ENCODE measurements around the gene PARD6G.

The PARD6G gene

DNA sequence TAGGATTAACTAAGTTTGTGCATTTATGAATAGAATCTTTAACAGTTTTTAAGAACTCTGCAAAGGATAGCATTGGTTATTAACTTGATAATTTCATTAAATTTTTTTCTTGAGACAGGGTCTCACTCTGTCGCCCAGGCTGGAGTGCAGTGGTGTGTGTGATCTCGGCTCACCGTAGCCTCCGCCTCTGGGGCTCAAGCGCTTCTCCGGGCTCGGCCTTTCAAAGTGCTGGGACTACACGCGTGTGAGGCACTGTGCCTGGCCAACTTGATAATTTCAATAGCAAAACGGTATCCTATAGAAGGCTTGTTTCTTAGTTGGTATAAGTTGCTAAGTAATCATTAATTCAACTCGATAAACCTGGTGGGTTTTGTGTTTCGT, 100.3 kb downstream of the PARD6G start:
- Histone ChIP-seq H3K4me3 (no peak overlapping the region), H3K9ac (ENCODE audit: insufficient read length) (no peak overlapping the region), H3K27ac (no peak overlapping the region), H3K9me3 (ENCODE audit: low read depth, low read length) (no peaks in the 10 kb centered on the region), H3K36me3 (ENCODE audit: insufficient read depth, low read length) (peaks cover 5% of the 10 kb centered on the region; the same call in 1 of the 2 replicates)
- DNase-seq (ENCODE audit: low read depth, low spot score), result no peak
- TF ChIP-seq FOXP2 (optimal IDR thresholded peaks at IDR 0.05; ENCODE audit: control extremely low read depth, extremely low read length, insufficient read depth) (no peak), EZH2 (IDR thresholded peaks at IDR 0.05) (no peak), POLR2AphosphoS5 (IDR thresholded peaks at IDR 0.05; ENCODE audit: borderline replicate concordance, low read depth, low read length) (no peak)

GRCh38 chr18:80145196-80145804, 102.0 kb downstream of the PARD6G start:
- Histone ChIP-seq H3K4me3 (no peak overlapping the region), H3K36me3 (ENCODE audit: insufficient read depth, low read length) (peaks cover 5% of the 10 kb centered on the region; the same call in 1 of the 2 replicates), H3K9ac (ENCODE audit: insufficient read length) (no peak overlapping the region), H3K27ac (no peak overlapping the region), H3K9me3 (ENCODE audit: low read depth, low read length) (no peaks in the 10 kb centered on the region)
- no peak for DNase-seq (ENCODE audit: low read depth, low spot score)
- TF ChIP-seq FOXP2 (optimal IDR thresholded peaks at IDR 0.05; ENCODE audit: control extremely low read depth, extremely low read length, insufficient read depth), result no peak
- TF ChIP-seq POLR2AphosphoS5 (IDR thresholded peaks at IDR 0.05; ENCODE audit: borderline replicate concordance, low read depth, low read length), result no peak
- TF ChIP-seq EZH2 (IDR thresholded peaks at IDR 0.05), result no peak

GRCh38 chr18:80143881-80144280, 103.4 kb downstream of the PARD6G start:
- no peak for DNase-seq (ENCODE audit: low read depth, low spot score)
- Histone ChIP-seq H3K9ac (ENCODE audit: insufficient read length) (no peak overlapping the region), H3K36me3 (ENCODE audit: insufficient read depth, low read length) (peaks cover 17% of the 10 kb centered on the region; the same call in 1 of the 2 replicates), H3K9me3 (ENCODE audit: low read depth, low read length) (no peaks in the 10 kb centered on the region), H3K4me3 (no peak overlapping the region), H3K27ac (no peak overlapping the region)
- no peak for TF ChIP-seq POLR2AphosphoS5 (IDR thresholded peaks at IDR 0.05; ENCODE audit: borderline replicate concordance, low read depth, low read length)
- no peak for TF ChIP-seq EZH2 (IDR thresholded peaks at IDR 0.05)
- TF ChIP-seq FOXP2 (optimal IDR thresholded peaks at IDR 0.05; ENCODE audit: control extremely low read depth, extremely low read length, insufficient read depth), result no peak

DNA sequence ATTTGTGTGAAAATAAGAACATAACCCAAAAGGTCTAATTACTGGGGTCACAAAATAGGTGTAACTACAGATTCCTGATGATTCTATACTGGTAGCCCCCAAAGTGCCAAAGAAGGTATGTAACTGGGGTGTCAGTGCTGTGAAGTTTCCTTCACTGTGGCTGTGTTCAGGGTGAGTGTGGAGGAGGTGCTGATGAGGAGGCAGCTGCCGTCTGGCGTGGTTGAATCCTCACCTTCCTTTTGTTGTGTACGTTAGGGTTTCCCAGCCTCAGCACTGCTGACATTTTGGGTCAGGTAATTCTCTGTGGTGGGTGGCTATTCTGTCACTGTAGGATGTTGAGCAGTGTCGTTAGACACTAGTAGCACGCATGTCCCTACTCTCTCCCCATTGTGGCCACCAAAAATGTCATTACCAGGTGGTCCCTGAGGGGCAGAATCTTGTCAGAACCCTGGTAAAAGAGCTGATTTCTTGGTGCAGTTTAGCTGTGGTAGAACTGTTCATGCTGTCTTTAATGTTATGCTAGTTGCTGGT, 106.8 kb downstream of the PARD6G start:
- H3K4me3 ChIP-seq, result no peak overlapping the region
- H3K36me3 ChIP-seq (ENCODE audit: insufficient read depth, low read length), result peaks cover 45% of the 10 kb centered on the region
- no peak for TF ChIP-seq POLR2AphosphoS5 (IDR thresholded peaks at IDR 0.05; ENCODE audit: borderline replicate concordance, low read depth, low read length)
- no peak for TF ChIP-seq FOXP2 (optimal IDR thresholded peaks at IDR 0.05; ENCODE audit: control extremely low read depth, extremely low read length, insufficient read depth)
- no peak overlapping the region for H3K9ac ChIP-seq (ENCODE audit: insufficient read length)
- no peak for DNase-seq (ENCODE audit: low read depth, low spot score)
- no peaks in the 10 kb centered on the region for H3K9me3 ChIP-seq (ENCODE audit: low read depth, low read length)
- H3K27ac ChIP-seq, result no peak overlapping the region

- Histone ChIP-seq H3K9me3 (ENCODE audit: low read depth, low read length) (no peaks in the 10 kb centered on the region), H3K4me3 (no peak overlapping the region), H3K27ac (no peak overlapping the region), H3K36me3 (ENCODE audit: insufficient read depth, low read length) (peaks cover 70% of the 10 kb centered on the region), H3K9ac (ENCODE audit: insufficient read length) (no peak overlapping the region)
- no peak for DNase-seq (ENCODE audit: low read depth, low spot score)
- TF ChIP-seq POLR2AphosphoS5 (IDR thresholded peaks at IDR 0.05; ENCODE audit: borderline replicate concordance, low read depth, low read length) (no peak), EZH2 (IDR thresholded peaks at IDR 0.05) (no peak), FOXP2 (optimal IDR thresholded peaks at IDR 0.05; ENCODE audit: control extremely low read depth, extremely low read length, insufficient read depth) (no peak)
These were observed 109.3 kb downstream of the PARD6G start for GRCh38 chr18:80137976-80138375.

- TF ChIP-seq EZH2 (IDR thresholded peaks at IDR 0.05), result no peak
- no peak for TF ChIP-seq POLR2AphosphoS5 (IDR thresholded peaks at IDR 0.05; ENCODE audit: borderline replicate concordance, low read depth, low read length)
- no peak for TF ChIP-seq FOXP2 (optimal IDR thresholded peaks at IDR 0.05; ENCODE audit: control extremely low read depth, extremely low read length, insufficient read depth)
- Histone ChIP-seq H3K4me3 (no peak overlapping the region), H3K36me3 (ENCODE audit: insufficient read depth, low read length) (peaks cover 73% of the 10 kb centered on the region), H3K27ac (no peak overlapping the region), H3K9me3 (ENCODE audit: low read depth, low read length) (no peaks in the 10 kb centered on the region), H3K9ac (ENCODE audit: insufficient read length) (no peak overlapping the region)
- no peak for DNase-seq (ENCODE audit: low read depth, low spot score)
These were observed 110.2 kb downstream of the PARD6G start for GRCh38 chr18:80137137-80137536.

DNA sequence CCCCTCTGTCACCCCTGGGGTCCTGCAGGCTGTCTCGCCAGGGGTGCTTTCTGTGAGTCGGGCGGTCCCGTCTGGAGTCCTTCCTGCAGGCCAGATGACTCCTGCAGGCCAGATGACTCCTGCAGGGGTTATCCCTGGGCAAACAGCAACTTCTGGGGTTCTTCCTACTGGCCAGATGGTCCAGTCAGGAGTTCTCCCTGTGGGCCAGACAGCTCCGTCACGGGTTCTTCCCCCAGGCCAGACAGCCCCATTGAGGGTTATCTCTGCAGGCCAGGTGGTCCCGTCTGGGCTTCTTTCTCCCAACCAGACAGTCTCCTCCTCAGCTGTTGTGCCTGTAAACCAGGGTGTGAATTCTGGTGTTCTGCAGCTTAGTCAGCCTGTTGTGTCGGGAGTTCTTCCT, 110.6 kb downstream of the PARD6G start:
- TF ChIP-seq EZH2 (IDR thresholded peaks at IDR 0.05), result no peak
- no peak for TF ChIP-seq FOXP2 (optimal IDR thresholded peaks at IDR 0.05; ENCODE audit: control extremely low read depth, extremely low read length, insufficient read depth)
- no peak overlapping the region for H3K4me3 ChIP-seq
- no peak overlapping the region for H3K9ac ChIP-seq (ENCODE audit: insufficient read length)
- no peaks in the 10 kb centered on the region for H3K9me3 ChIP-seq (ENCODE audit: low read depth, low read length)
- no peak for DNase-seq (ENCODE audit: low read depth, low spot score)
- H3K36me3 ChIP-seq (ENCODE audit: insufficient read depth, low read length), result peaks cover 73% of the 10 kb centered on the region
- no peak overlapping the region for H3K27ac ChIP-seq

DNA sequence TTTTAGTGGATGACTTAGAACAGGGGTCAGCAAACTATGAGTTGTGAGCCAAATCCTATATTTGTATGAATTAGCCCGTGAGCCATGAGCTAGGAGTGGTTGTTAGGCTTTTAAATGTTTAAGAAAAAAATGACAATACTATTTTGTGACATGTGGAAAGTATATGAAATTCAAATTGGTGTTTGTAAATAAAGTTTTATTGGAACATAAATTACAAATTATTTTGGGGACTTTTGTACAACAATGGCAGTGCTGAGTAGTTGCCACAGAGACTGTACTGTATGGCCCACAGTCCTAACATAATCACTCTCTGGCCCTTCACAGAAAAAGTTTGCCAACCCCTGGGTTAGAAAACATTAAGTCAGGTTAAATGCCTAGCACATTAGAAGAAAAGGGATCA, 112.2 kb downstream of the PARD6G start:
- Histone ChIP-seq H3K36me3 (ENCODE audit: insufficient read depth, low read length) (peaks cover 77% of the 10 kb centered on the region), H3K4me3 (no peak overlapping the region), H3K9me3 (ENCODE audit: low read depth, low read length) (no peaks in the 10 kb centered on the region), H3K27ac (no peak overlapping the region), H3K9ac (ENCODE audit: insufficient read length) (no peak overlapping the region)
- DNase-seq (ENCODE audit: low read depth, low spot score), result no peak
- TF ChIP-seq FOXP2 (optimal IDR thresholded peaks at IDR 0.05; ENCODE audit: control extremely low read depth, extremely low read length, insufficient read depth), result no peak
- TF ChIP-seq EZH2 (IDR thresholded peaks at IDR 0.05), result no peak
- no peak for TF ChIP-seq POLR2AphosphoS5 (IDR thresholded peaks at IDR 0.05; ENCODE audit: borderline replicate concordance, low read depth, low read length)

- no peak overlapping the region for H3K4me3 ChIP-seq
- DNase-seq (ENCODE audit: low read depth, low spot score), result no peak
- TF ChIP-seq FOXP2 (optimal IDR thresholded peaks at IDR 0.05; ENCODE audit: control extremely low read depth, extremely low read length, insufficient read depth), result no peak
- no peaks in the 10 kb centered on the region for H3K9me3 ChIP-seq (ENCODE audit: low read depth, low read length)
- no peak overlapping the region for H3K27ac ChIP-seq
- peaks cover 58% of the 10 kb centered on the region for H3K36me3 ChIP-seq (ENCODE audit: insufficient read depth, low read length)
- no peak overlapping the region for H3K9ac ChIP-seq (ENCODE audit: insufficient read length)
These were observed 114.2 kb downstream of the PARD6G start for GRCh38 chr18:80133124-80133523.
